Thymus (tissue), 11 donors: Measurements from ENCODE around the gene SLC7A6. TPM values are rescaled to one million over a fixed set of nuclear protein-coding genes. Genes with fewer than 3 reads are reported as not detected.
A peak's percentile ranks its signal among the peaks of the same experiment; 100 is the strongest.

Source experiments
- DNase-seq, 9 donors: peaks; one replicate each; pipeline ENCODE4 v3.0.0-alpha.2; 2013; ENCODE audit warnings: low spot score in 9 of 9, low read depth in 6 of 9, missing footprints in 1 of 9
- H3K27ac ChIP-seq, 2 donors: one replicate each; pipeline ENCODE4 v1.5.1; 2013; ENCODE audit warnings: control low read depth in 1 of 2, low read depth in 1 of 2, low read length in 1 of 2, mild to moderate bottlenecking in 1 of 2, moderate library complexity in 1 of 2
- H3K27me3 ChIP-seq, 2 donors: one replicate each; pipeline ENCODE4 v1.5.1; 2013; ENCODE audit warnings: low read length in 1 of 2; ENCODE audit not compliant: control insufficient read depth in 2 of 2, insufficient read depth in 1 of 2
- H3K36me3 ChIP-seq, 2 donors: one replicate each; pipeline ENCODE4 v1.5.1; 2013; ENCODE audit warnings: low read length in 1 of 2, mild to moderate bottlenecking in 1 of 2, moderate library complexity in 1 of 2; ENCODE audit not compliant: control insufficient read depth in 2 of 2, insufficient read depth in 2 of 2
- H3K4me1 ChIP-seq, 2 donors: one replicate each; pipeline ENCODE4 v1.5.1; 2013; ENCODE audit warnings: low read length in 2 of 2; ENCODE audit not compliant: control insufficient read depth in 2 of 2, insufficient read depth in 2 of 2
- H3K4me3 ChIP-seq, 2 donors: one replicate each; pipeline ENCODE4 v1.5.1; 2013; ENCODE audit warnings: low read length in 2 of 2, control low read depth in 1 of 2, mild to moderate bottlenecking in 1 of 2
- H3K9me3 ChIP-seq, 2 donors: one replicate each; pipeline ENCODE4 v1.5.1; 2013; ENCODE audit warnings: low read length in 1 of 2, mild to moderate bottlenecking in 1 of 2; ENCODE audit not compliant: control insufficient read depth in 2 of 2, insufficient read depth in 1 of 2
- WGBS: extraction: QIAGEN DNeasy Blood & Tissue Kit; methylation state at CpG from one replicate; pipeline ENCODE4 v1.1.7; 2013; 5-methylcytosine and 5-hydroxymethylcytosine counted together
- polyA plus RNA-seq: library from polyadenylated mRNA; stranded (reverse); fragments of 200-250 nt; gene quantifications from one replicate; pipeline ENCODE4 v1.2.3, GENCODE V29; 2013
- total RNA-seq: library from RNA; stranded (reverse); fragments of 120-200 nt; gene quantifications from one replicate; pipeline ENCODE4 v1.2.4, GENCODE V29; 2013
- donor health status: healthy.

The SLC7A6 gene
- total and polyA plus RNA-seq, 2 donors, result 42.3 to 47.3 TPM

DNA sequence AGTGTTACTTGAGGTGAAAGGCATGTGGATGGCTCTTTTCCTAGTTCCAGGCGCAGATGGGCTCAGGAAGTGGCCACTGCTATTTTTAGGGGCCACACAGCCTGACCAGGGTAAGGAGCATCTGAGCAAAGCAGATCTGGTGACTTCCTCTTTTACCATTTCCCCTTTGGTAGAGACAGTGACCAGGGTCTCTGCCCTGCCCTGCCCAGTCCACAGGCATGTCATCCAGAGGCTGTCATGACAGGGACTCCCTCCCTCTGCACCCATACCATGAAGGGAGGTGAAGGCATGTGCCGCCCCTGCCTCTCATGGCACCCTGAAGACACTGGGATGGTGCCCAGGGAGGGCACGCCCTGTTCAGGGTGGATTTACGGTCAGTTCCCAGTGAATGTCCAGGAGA lies 16.9 kb upstream of the SLC7A6 start:
- no peak overlapping the region for H3K27ac ChIP-seq
- H3K9me3 ChIP-seq, result no peaks in the 10 kb centered on the region
- H3K4me3 ChIP-seq, result no peak overlapping the region
- H3K36me3 ChIP-seq, result peaks cover 24 to 31% of the 10 kb centered on the region in 2 donors
- H3K27me3 ChIP-seq, result no peaks in the 10 kb centered on the region
- DNase-seq, result no peak
- H3K4me1 ChIP-seq, result peaks cover 49 to 65% of the 10 kb centered on the region in 2 donors
- WGBS, result 96% methylated on average over 4 of the region's 4 CpGs

DNA sequence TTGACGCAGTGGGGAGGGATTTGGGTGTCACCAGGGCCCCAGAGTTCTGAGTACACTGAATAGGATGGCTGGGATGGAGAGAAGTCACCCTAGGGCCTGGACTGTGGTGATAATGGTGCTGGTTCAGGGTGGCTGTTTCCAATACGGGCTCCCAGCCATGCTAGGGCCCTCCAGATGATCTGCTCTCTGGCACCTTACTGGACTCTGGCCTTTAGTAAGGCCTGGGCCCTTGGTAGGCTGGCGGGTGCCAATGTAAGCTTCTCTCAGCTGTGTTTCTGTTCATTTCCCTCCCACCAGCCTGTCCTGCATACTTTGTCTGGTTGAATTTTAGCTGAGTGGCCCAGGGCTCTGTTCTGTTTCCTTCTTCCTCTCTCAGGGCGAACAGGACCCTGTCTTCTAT lies 16.4 kb upstream of the SLC7A6 start:
- no peaks in the 10 kb centered on the region for H3K27me3 ChIP-seq
- no peak overlapping the region for H3K27ac ChIP-seq
- DNase-seq, result no peak
- H3K9me3 ChIP-seq, result no peaks in the 10 kb centered on the region
- H3K4me3 ChIP-seq, result no peak overlapping the region
- WGBS, result 96% methylated on average over 4 of the region's 4 CpGs
- peaks cover 54 to 70% of the 10 kb centered on the region in 2 donors for H3K4me1 ChIP-seq
- H3K36me3 ChIP-seq, result peaks cover 26 to 35% of the 10 kb centered on the region in 2 donors

DNA sequence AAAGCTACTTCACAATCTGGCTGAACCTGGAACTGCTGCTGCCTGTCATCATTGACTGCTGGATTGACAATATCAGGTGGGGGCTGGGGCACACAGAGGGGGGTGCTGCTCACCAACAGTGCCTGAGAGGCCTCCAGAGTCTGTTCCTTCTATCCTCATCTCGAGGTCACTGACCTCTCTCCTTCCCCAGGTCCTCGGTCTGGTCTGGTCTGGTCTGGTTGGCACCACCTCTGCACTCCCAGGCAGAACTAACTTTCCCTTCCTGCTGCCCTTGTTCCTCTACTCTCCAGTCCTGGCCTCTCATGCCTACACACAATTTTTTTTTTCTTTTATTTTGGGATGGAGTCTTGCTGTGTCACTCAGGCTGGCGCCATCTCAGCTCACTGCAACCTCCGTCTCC lies 15.0 kb upstream of the SLC7A6 start:
- peaks cover 38 to 47% of the 10 kb centered on the region in 2 donors for H3K36me3 ChIP-seq
- DNase-seq, result no peak
- 99% methylated on average over 4 of the region's 4 CpGs for WGBS
- H3K27me3 ChIP-seq, result no peaks in the 10 kb centered on the region
- H3K4me3 ChIP-seq, result no peak overlapping the region
- no peaks in the 10 kb centered on the region for H3K9me3 ChIP-seq
- H3K4me1 ChIP-seq, result peaks cover 51 to 78% of the 10 kb centered on the region in 2 donors
- H3K27ac ChIP-seq, result no peak overlapping the region

DNA sequence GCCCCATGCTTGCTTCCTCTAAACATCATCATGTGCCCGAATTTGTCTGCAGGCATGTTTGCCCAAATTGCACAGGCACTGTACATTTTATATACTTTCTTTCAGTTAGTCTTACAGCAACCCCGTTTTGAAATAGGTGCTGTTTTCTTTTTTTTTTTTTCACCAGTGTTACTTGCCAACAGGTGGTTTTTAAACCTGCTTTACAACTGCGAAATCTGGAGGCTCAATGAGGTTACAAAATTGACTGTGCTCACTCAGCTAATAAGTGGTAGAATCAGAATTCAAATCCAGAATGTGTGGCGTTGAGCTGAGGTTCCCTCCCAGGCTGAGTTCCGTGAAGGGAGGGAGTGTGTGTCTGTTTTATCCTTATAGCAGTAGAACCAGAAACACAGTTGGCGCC lies 13.4 kb upstream of the SLC7A6 start:
- DNase-seq, result no peak
- Histone ChIP-seq H3K4me1 (peaks cover 44 to 83% of the 10 kb centered on the region in 2 donors), H3K9me3 (no peaks in the 10 kb centered on the region), H3K36me3 (peaks cover 53 to 63% of the 10 kb centered on the region in 2 donors), H3K27me3 (no peaks in the 10 kb centered on the region), H3K4me3 (no peak overlapping the region), H3K27ac (peak overlapping the region in 1 of 2 donors; percentile 96)
- WGBS, result 91% methylated on average over 6 of the region's 6 CpGs

DNA sequence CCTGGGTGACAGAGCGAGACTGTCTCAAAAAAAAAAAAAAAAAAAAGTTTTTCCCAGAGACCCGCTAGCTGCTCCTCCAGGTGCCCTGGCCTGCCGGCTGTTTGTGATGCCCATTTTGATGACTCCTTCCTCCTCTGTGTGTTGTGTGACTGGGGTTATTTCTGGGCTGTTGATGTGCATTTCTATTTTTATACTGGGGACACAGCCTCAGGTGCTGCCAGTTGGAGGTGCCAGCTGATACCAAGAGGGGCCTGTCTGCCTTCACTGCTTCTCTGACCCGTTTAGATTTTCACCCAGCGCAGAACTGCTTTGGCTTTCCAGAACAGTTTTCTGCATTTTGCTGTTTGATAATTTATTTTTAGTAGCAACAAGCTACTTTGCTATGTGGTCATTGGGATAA lies 12.5 kb upstream of the SLC7A6 start:
- Histone ChIP-seq H3K36me3 (peaks cover 56 to 68% of the 10 kb centered on the region in 2 donors), H3K27me3 (no peaks in the 10 kb centered on the region), H3K4me1 (peaks cover 43 to 83% of the 10 kb centered on the region in 2 donors), H3K9me3 (no peaks in the 10 kb centered on the region), H3K4me3 (no peak overlapping the region), H3K27ac (peak overlapping the region; percentile 67 to 96)
- peak in 2 of 9 donors; percentile 55 to 71 for DNase-seq
- 36% methylated on average over 5 of the region's 5 CpGs for WGBS

DNA sequence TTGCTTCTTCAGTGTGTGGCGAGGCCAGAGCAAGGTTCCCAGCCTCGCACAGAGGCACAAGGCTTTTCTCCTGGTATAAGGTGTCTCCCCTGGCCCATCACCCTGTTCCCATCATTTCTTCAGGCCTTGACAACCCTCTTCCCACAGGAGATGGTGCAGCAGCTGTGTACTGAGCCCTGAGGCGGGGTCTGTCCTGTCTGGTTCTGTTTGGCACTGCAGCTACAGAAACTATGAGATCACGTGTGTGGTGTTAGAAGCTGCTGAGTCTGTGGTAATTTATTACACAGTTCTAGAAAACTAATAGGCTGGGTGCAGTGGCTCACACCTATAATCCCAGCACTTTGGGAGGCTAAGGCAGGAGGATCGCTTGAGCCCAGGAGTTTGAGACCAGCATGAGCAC lies 11.9 kb upstream of the SLC7A6 start:
- H3K36me3 ChIP-seq, result peaks cover 56 to 68% of the 10 kb centered on the region in 2 donors
- H3K9me3 ChIP-seq, result no peaks in the 10 kb centered on the region
- no peak for DNase-seq
- H3K4me3 ChIP-seq, result no peak overlapping the region
- 92% methylated on average over 5 of the region's 5 CpGs for WGBS
- H3K4me1 ChIP-seq, result peaks cover 43 to 83% of the 10 kb centered on the region in 2 donors
- peak overlapping the region in 1 of 2 donors; percentile 96 for H3K27ac ChIP-seq
- no peaks in the 10 kb centered on the region for H3K27me3 ChIP-seq

DNA sequence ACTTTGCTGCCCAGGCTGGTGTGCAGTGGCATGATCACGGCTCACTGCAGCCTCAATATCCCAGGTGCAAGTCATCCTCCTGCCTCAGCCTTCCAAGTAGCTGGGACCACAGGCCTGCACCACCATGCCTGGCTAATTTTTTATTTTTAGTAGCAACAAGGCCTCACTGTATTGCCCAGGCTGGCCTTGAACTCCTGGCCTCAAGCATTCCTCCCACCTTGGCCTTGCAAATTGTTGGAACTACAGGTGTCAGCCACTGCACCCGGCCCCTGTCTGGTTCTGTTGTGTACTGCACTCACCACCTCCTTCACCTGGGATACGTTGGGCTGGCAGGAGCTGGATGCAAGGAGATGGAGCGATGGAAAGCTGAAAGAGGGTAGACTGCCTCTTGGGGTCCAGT lies 10.6 kb upstream of the SLC7A6 start:
- 96% methylated on average over 4 of the region's 4 CpGs for WGBS
- H3K27me3 ChIP-seq, result no peaks in the 10 kb centered on the region
- peaks cover 0 to 6% of the 10 kb centered on the region in 2 donors for H3K9me3 ChIP-seq
- peaks cover 52 to 70% of the 10 kb centered on the region in 2 donors for H3K36me3 ChIP-seq
- no peak for DNase-seq
- H3K27ac ChIP-seq, result no peak overlapping the region
- no peak overlapping the region for H3K4me3 ChIP-seq
- peaks cover 50 to 83% of the 10 kb centered on the region in 2 donors for H3K4me1 ChIP-seq

DNA sequence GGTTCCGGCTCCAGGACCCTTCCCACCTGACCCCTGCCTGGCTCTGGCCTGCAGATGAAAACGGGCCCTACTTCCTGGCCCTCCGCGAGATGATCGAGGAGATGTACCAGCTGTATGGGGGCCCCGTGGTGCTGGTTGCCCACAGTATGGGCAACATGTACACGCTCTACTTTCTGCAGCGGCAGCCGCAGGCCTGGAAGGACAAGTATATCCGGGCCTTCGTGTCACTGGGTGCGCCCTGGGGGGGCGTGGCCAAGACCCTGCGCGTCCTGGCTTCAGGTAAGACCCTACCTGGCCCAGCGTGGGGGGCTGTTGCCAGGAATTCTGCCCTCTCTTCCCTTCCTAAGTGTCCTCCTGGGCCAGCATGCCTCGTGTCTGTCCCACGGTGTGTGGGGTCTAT lies 8.6 kb upstream of the SLC7A6 start:
- peaks cover 1 to 9% of the 10 kb centered on the region in 2 donors for H3K9me3 ChIP-seq
- 97% methylated on average over 18 of the region's 18 CpGs for WGBS
- H3K27me3 ChIP-seq, result no peaks in the 10 kb centered on the region
- peaks cover 53 to 68% of the 10 kb centered on the region in 2 donors for H3K36me3 ChIP-seq
- no peak for DNase-seq
- H3K4me1 ChIP-seq, result peaks cover 66 to 97% of the 10 kb centered on the region in 2 donors
- peak overlapping the region in 1 of 2 donors; percentile 53 for H3K27ac ChIP-seq
- H3K4me3 ChIP-seq, result no peak overlapping the region

DNA sequence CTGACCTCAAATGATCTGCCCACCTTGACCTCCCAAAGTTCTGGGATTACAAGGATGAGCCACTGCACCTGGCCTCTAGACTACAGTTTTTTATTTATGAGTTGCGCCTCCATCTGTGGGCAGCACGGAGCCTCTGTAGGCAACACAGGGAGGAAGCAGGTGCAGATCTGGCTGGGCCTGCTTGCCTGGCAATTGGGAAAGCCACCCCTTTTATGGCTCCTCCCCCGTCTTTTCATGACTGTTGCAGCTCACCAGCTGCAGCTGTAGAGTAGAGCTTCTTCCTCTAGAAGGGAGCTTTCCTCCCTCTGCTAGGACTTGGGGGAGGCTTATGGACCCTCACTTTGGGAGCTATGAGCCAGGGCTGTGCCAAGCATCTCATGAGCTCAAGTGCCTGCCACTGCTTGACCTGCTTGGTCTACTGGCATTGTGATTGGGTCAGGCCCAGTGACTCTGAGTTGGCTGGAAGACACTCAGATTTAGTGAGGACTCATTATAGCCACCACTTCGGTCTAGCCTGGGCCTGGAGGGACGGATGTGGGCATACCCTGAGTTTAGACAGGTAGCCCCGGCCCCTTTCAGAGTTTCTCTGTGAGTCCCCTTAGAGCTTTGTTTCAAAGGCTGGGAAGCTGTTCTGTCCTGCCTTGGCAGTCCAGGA lies 6.9 kb upstream of the SLC7A6 start:
- Histone ChIP-seq H3K9me3 (peaks cover 1 to 9% of the 10 kb centered on the region in 2 donors), H3K36me3 (peaks cover 50 to 63% of the 10 kb centered on the region in 2 donors), H3K27ac (peak overlapping the region; percentile 92 to 100), H3K27me3 (no peaks in the 10 kb centered on the region), H3K4me3 (peak overlapping the region; percentile 9 to 18), H3K4me1 (peaks cover 62 to 97% of the 10 kb centered on the region in 2 donors)
- peak in 7 of 9 donors; percentile 73 to 95 (median 89) for DNase-seq
- WGBS, result 16% methylated on average over 6 of the region's 6 CpGs
